GF-D8 (cell line): ENCODE data around the gene HOXC12.

Experiments
- DNase-seq: peaks from one replicate; lab custom pipeline; 2025; lab: John Stamatoyannopoulos, UW

The HOXC12 gene

DNA sequence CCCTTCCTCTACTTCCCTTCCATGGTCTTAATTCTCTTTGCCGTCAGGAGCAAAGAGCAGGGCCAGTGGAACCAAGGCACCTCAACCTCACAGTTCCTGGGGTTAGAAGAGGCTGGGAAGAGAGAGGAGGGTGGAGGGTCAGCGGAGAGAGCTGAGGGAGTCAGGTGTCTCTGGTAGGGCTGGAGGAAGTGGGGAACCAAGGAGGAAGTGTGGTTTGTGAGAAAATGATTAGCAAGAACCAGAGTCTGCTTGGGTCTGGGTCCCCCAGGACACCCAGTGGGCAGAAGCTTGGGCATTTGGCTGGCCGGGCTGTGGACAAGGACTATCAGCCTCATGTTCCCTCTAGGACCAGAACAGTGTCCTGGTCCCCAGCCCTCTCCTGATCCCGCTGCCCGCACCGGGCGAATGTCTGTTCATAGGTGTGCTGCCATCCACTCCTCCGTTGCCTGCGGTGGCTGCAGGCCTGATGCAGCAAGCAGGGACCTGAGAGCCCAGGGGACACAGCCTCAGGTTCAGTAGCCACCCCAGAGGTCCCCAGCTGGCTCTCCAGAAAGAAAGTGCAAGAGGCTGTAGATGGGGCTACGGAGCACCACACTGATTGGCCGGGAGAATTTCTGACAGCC, 2.3 kb downstream of the HOXC12 start:
- DNase-seq, result no peak

DNA sequence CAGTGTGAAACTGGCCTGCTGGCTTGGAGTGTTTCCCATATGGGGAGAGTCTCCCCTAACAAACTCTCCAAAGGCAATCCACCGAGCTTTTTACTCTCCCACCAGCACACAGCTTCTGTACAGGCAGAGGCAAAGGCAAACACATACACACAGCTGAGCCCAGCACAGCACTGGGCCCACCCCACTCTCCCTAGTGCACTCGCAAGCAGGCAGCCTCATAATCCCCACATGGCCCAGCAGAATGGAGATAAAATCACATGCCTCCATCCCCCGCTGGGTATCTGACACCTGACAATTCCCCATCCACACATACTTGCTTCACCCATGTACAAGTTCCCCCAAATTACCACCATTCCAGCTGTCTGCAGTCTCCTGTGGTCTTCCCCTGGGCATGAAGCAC, 3.4 kb downstream of the HOXC12 start:
- no peak for DNase-seq

GRCh38 chr12:53959314-53959713, 4.6 kb downstream of the HOXC12 start:
- DNase-seq, result no peak

DNA sequence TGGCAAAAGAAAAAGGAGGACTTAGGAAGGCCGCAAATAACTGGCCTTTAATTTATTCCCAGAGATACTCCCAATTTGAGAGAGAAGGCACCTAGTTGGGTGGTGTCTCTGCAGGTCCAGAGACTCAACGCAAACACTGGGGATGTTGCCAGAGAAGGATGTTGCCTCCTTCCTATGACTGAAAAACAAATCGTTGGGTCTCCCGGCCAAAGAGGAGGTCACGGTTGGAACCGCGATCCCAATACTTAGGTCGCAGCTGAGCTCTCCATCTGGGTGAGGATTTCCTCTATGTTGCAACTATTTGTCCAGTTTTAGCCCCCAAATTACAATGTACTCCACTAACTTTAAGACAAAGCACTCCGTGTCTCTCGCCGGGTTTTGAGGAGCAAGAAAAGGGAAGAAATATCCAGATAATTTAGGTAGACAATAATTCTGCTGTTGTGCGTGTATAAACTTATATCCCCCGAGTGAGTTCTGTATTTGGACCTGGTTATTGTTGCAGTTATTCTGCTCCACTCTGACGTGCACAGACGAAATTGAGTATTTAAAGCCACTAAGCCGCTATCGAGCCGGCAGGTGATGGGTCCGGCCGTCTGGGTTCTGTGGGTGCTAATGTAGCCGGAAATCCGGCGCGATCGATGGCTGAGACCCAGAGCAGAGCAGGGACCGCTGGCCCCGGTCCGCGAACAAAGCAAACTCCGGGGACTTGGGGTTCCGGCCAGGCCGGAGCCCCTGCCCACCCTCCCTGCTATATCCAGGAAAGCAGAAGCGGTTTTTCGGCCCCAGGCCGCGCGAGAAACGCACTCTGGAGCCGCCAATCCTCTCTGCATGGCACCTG, 5.7 kb downstream of the HOXC12 start:
- no peak for DNase-seq

DNA sequence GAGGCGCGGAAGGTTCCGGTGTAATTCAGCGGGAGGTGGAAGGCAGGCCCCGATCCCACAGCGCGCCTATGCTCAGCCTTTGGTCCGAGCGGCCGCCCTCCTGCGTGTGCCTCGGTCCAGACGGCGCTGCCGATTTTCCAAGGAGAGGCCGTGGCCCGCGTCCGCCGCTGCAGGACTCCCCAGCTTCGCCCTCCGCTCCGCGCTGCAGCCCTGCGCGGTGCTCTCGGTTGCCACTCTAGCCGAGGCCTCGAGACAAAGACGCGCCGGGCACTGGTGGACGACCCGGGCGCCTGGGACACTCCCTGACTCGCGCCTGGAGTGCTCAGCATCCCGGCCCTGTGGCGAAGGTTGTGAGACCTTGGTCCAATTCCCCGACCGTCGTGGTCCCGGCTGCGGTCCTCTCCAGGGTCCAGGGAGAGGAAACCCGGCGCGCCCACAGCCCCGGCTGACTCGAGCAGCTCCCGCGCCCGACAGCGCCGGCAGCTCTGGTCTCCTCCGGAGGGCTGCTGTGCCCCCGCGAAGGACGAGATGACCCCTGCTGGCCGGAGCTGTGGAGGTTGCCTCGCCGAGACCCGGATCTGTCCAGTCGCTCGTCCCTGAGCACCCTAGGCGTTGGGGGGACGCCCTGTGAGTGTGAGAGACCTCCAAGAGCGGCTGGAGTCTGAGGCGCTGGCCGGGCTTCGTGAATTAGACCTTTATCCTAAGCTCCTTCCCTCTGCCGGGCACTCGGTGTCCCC, 6.5 kb downstream of the HOXC12 start:
- DNase-seq, result no peak

DNA sequence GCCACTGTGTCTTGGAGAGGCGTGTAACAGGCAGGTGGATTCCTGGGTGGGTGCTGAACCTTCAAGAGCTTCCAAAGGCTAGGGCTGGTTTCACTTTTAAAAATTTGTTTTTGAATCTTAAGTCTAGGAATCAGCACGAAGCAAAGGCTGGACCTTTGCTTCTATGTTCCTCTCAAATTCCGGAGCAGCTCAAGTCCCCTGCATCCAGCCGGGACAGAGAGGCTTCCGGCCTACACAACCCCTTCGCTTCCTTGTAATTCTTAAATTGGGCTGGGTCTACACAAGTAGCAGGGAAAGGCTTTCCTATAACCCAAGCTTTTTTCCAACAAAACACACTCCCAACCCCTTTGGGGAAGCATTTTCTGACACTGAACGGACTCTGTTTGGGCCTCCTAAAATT, 8.3 kb downstream of the HOXC12 start:
- DNase-seq, result no peak

DNA sequence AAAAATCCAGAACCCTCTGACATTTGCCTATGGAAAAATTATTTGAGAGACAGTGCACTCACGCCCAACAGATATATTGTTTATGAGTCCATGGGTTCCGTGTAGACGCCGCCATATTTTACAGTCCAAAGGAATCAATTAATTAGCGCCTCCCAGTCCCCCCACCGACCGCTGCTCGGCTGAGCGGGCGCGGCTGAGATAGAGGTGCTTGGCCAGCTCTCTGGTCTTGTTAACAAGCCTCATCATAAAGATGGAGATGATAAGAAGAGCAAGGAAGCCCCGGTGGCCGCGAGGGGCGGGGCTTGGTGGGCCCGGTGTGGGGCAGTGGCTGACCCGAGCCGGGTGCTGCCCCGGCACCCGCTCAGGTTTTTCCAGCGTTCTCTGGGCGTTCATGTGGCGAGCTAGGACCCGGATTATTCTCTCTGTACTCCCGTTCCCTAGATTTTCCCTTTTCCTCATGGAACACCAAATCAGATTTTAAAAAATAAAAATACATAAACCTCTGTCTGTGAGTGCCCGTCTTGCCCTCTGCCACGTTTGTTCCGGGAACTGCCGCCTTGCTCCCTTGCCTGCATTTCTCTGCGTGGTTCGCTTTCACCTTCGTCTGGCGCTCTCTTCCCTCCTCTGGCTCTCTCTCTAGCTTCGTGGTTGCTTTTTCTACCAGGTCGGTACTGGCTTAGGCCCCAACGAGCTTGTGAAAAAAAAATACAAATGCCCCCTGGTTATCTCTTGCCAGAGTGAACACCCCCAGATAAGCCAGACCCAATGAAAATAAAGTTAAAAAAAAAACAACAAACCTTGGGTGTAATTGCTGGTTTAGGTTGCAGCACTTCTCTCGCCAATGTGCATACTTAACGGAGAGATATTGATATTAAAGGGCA, 9.0 kb downstream of the HOXC12 start:
- DNase-seq, result no peak

GRCh38 chr12:53964315-53964713, 9.6 kb downstream of the HOXC12 start:
- DNase-seq, result no peak

DNA sequence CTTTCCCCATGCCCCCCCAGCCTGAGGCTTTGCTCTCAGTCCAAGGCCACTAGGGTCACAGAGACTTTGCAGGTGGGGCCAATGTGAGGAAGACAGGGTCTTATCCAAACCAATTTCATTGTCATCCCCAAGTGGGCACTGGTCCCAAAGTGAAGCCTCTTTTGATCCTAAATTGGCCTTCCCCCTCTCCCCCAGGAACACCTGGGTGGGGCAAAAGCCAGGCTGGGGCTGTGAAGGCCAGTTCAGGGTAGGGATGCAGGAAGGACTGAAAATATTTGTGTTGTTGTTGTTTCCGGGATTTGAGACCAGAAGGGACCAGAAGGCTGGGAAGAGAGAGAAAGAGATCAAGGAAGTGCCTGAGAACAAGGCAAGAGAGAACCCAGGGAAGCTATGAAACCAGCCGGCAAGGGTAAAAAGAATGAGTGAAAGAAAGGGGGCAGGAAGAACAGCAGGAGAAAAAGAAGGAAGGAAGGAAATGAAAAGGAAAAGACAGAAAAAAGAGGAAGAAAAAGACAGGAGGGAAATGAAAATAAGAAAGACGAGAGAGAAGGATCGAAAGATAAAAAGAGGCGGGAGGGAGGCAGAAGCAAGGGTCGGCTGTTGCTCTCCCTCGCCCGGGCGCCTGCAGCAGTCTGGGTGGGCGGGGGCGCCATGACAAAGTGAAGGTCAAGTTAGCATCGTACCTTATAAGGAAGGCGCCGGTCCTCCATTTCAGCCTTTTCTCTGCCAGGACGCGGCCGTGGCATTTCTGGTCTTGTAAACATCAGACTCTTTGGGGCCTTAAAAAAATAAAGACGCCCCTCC, 10.8 kb downstream of the HOXC12 start:
- DNase-seq, result no peak

DNA sequence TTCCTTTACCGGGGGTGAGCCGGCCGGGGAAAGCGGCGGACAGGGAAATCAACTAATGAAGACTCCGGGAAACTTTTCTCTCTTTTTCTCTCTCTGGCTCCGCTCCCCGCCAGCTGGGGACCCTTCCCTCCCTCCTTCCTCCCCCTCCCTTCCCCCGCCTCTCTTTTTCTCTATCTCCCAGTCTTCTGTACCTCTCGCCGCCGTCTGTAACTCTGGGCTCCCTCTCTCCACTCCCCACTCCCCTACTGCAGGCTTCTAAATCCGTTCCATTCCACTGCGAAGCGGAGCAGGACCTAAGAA, 11.3 kb downstream of the HOXC12 start:
- DNase-seq, result no peak

DNA sequence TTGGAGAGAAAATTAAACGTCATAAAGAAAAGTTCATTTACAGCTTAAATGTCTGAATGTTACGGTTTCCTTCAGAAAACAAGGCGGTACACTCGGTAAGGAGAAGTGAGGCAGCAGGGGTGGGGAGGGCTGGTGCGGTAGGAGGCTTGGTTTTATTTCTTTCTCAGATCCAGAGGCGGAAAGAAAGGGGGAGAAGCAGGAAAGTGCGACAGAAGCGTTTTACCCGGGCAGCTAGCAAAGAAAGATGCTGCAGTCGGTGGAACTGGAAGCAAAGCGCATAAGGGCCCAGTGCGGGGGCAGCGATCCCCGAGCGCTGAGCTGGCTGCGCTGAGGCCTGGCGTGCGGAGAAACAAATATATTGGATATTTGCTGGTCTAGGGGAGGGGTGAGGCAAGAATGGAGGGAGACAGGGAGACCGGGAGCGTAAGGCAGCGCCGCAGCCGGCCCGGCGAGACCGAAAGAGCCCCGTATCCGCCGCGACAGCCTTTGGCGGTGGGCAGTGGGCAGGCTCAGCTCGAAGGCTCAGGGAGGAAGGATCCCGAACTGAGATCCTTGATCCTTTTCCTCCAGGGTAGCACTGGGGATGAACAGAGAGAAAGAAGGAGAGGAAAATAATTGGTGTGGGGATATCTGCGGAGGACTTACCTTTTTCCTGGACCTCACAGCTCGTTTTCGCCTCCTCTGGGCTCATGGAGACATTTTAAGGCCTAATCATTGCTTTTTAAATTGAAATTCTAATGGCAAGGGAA, 11.9 kb downstream of the HOXC12 start:
- DNase-seq, result no peak

DNA sequence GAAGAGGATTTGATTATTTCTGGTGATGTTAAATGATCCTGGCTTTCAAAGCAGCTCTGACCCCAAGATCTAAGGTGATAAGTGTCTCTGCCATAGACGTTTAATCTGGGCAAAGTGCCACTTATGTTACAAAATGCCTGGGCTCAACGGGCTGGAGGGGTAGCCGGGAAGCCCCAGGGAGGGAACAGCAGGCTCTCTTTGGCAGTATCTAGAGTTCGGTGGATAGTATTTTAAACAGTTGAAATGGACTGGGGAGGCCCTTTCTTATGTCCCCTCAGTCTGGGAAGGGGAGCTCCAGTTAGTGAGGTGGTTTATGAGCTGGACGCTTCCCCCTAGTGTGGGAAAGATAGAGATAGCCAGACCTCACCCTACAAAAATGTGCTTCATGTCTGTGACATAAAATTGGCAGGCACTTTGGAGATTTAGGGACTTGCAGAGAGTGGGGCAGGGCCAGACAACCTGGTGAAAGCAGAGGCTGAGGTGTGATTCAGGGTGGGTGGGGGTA, 12.8 kb downstream of the HOXC12 start:
- DNase-seq, result no peak

GRCh38 chr12:53968214-53969127, 13.8 kb downstream of the HOXC12 start:
- no peak for DNase-seq

- no peak for DNase-seq
Observed at GRCh38 chr12:53969588-53970259, 15.0 kb downstream of the HOXC12 start.

GRCh38 chr12:53970451-53970850, 15.7 kb downstream of the HOXC12 start:
- DNase-seq, result no peak

DNA sequence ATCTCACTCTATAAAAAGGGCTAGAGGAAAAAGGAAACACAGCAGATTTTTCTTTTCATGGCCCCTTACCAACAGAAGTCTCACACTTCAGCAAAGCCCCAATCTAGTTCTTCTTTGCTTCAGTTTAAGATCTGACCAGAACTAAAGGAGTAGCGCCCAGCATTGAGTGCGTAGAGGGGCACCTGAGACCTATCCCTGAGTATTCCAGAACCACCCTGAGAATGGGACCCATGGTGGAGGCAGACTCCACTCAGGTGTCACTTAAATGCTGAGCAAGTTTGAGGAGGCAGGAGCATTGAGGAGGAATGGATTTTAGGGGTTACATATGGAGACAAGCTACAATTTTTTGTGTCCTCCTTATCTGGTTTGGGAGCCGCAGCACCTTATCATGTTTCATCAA, 16.4 kb downstream of the HOXC12 start:
- DNase-seq, result no peak

GRCh38 chr12:53971686-53972085, 17.0 kb downstream of the HOXC12 start:
- DNase-seq, result no peak

DNA sequence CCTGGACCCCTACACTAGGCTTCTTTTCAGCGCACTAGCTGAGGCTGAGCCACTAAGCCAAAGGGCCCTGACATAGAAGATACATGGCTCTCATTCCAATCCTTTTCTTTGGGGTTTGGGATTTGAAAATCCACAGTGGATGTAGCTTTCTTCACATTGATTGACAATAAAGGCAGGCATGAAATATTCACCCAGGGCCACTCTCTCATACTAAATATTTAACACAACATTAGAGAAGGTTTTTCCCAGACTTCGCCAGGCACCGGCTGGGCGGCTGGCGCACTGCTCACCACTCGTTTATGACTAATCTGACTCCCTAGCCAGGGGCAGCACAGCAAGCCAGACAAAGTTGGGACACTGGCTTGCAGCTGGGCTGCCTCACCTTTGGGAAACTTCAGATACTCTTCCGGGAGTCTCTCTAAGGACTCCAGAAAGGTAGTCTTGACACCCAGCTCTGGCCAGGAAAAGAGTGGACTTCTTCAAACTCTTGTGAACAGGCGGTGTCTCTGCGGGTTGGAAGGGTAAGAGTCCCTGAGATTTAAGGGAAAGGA, 17.5 kb downstream of the HOXC12 start:
- no peak for DNase-seq
